ENCODE data around the gene MAGEB1.

Gene MAGEB1

GRCh38 chrX:30296408-30297254 is 49.7 kb downstream of the MAGEB1 start:
- DNase-seq (ENCODE audit: low read depth in 2 of 2) = no peak

- DNase-seq (ENCODE audit: low read depth in 2 of 2) = no peak
These were observed 54.3 kb downstream of the MAGEB1 start for GRCh38 chrX:30301208-30301607.
